ENCODE results near the gene ADAMTS19. TPM values are rescaled to one million over a fixed set of nuclear protein-coding genes. Genes with fewer than 3 reads are reported as not detected.

ADAMTS19 gene
- total RNA-seq, 1 experiment from 2014 or later: 20.3 TPM

GRCh38 chr5:129445379-129445778, 14.7 kb upstream of the ADAMTS19 start:
- no peaks in the 10 kb centered on the region for H3K9me3 ChIP-seq (ENCODE audit: control insufficient read depth, low read depth, low read length)
- H2BK20ac ChIP-seq (ENCODE audit: low read depth, low read length, poor library complexity, severe bottlenecking): no peak overlapping the region
- no peaks in the 10 kb centered on the region for H3K23me2 ChIP-seq (ENCODE audit: insufficient read length, low read depth, low read length, poor library complexity, severe bottlenecking)
- no peak overlapping the region for H4K5ac ChIP-seq (ENCODE audit: insufficient read length, low read depth, low read length)
- H2AK5ac ChIP-seq (ENCODE audit: insufficient read length, low read length): no peak overlapping the region
- no peak overlapping the region for H4K91ac ChIP-seq (ENCODE audit: insufficient read length, low read depth, low read length)
- no peak overlapping the region for H3K4ac ChIP-seq (ENCODE audit: low read depth, low read length)
- no peak overlapping the region for H3K4me2 ChIP-seq (ENCODE audit: insufficient read depth, insufficient read length, low read length)
- no peaks in the 10 kb centered on the region for H3K79me2 ChIP-seq (ENCODE audit: insufficient read depth, low read length)
- no peak overlapping the region for H3T11ph ChIP-seq (ENCODE audit: low read length)
- Mint-ChIP-seq H3K27ac (no peak overlapping the region), H3K4me1 (peaks cover 11 to 12% of the 10 kb centered on the region in 2 experiments), H3K27me3 (ENCODE audit: low read depth) (no peaks in the 10 kb centered on the region), H3K36me3 (ENCODE audit: insufficient read depth in 1 of 3, low read depth in 3 of 3) (peaks cover 0 to 4% (median 0%) of the 10 kb centered on the region in 3 experiments; a peak in 2 of 7 replicates), H3K4me3 (no peak overlapping the region), H3K9me3 (no peaks in the 10 kb centered on the region; a peak in 1 of 5 replicates)
- no peak overlapping the region for H2BK15ac ChIP-seq (ENCODE audit: low read depth, low read length)
- H3K56ac ChIP-seq (ENCODE audit: insufficient read length, low read depth, low read length): no peak overlapping the region
- no peak overlapping the region for H3K14ac ChIP-seq (ENCODE audit: insufficient read depth, low read length)
- no peaks in the 10 kb centered on the region for H3K27me3 ChIP-seq (ENCODE audit: insufficient read depth, low read length)
- no peak overlapping the region for H2BK120ac ChIP-seq (ENCODE audit: low read depth, low read length, poor library complexity, severe bottlenecking)
- no peak overlapping the region for H2AFZ ChIP-seq (ENCODE audit: low read length)
- no peak for TF ChIP-seq CTCF (conservative IDR thresholded peaks at IDR 0.05)
- no peak overlapping the region for H3K23ac ChIP-seq (ENCODE audit: insufficient read length, low read depth, low read length)
- no peak overlapping the region for H3K18ac ChIP-seq (ENCODE audit: insufficient read length, low read depth, low read length)
- H3K27ac ChIP-seq (ENCODE audit: insufficient read length, low read depth, low read length): no peak overlapping the region
- no peaks in the 10 kb centered on the region for H3K79me1 ChIP-seq (ENCODE audit: insufficient read depth, low read depth, low read length, poor library complexity, severe bottlenecking)
- no peaks in the 10 kb centered on the region for H3K4me1 ChIP-seq (ENCODE audit: insufficient read depth, low read length)
- no peak overlapping the region for H2BK12ac ChIP-seq (ENCODE audit: insufficient read length, low read depth, low read length)
- no peak overlapping the region for H3K9ac ChIP-seq (ENCODE audit: extremely low read depth, insufficient read length, low read length)
- WGBS (ENCODE audit: extremely low coverage, insufficient read length, low lambda C conversion rate): no CpG with 5 or more reads among the region's 2 CpGs
- H4K20me1 ChIP-seq (ENCODE audit: control insufficient read depth, insufficient read depth, insufficient read length): no peaks in the 10 kb centered on the region
- no peak for DNase-seq
- no peak overlapping the region for H4K8ac ChIP-seq (replicated peaks; ENCODE audit: insufficient read length, low read depth, low read length)
- H2BK5ac ChIP-seq (ENCODE audit: insufficient read length, low read length): no peak overlapping the region
